Natural killer cell (primary cell): Measurements from ENCODE around the gene TXNL1. TPM values are rescaled to one million over a fixed set of nuclear protein-coding genes. Genes with fewer than 3 reads are reported as not detected.

Source experiments
- ATAC-seq, 3 donors: fragments of 150-1000 bp in 2 of 3; fragments of 200-7000 bp in 1 of 3; cut with Tn5 transposase; 1 replicate in 1 of 3; 2 replicates in 2 of 3; pipeline ENCODE4 v1.10.0; 2021; ENCODE audit warnings: mild to moderate bottlenecking in 2 of 3, moderate library complexity in 2 of 3
- DNase-seq, 2 donors: peaks; one replicate each; pipeline versions ENCODE4 v3.0.0 to v3.0.0-alpha.2; 2013 to 2021; ENCODE audit warnings: mixed read lengths in 1 of 2
- H3K27ac ChIP-seq: one replicate; pipeline ENCODE4 v1.5.1; 2013; ENCODE audit warnings: mild to moderate bottlenecking, low read length
- H3K27me3 ChIP-seq: one replicate; pipeline ENCODE4 v1.6.1; 2013; ENCODE audit warnings: low read length; ENCODE audit not compliant: control insufficient read depth, insufficient read depth
- H3K36me3 ChIP-seq: one replicate; pipeline ENCODE4 v1.6.1; 2013; ENCODE audit warnings: low read length; ENCODE audit not compliant: control insufficient read depth, insufficient read depth
- H3K4me1 ChIP-seq: one replicate; pipeline ENCODE4 v1.6.1; 2013; ENCODE audit warnings: low read length; ENCODE audit not compliant: control insufficient read depth, insufficient read depth
- H3K4me3 ChIP-seq: one replicate; pipeline ENCODE4 v1.5.1; 2013; ENCODE audit warnings: low read length
- H3K9me3 ChIP-seq: one replicate; pipeline ENCODE4 v1.6.1; 2013; ENCODE audit warnings: low read length; ENCODE audit not compliant: control insufficient read depth, insufficient read depth
- H3K27ac Mint-ChIP-seq, 2 donors: one replicate each; pipeline ENCODE4 v1.8.0; 2022; ENCODE audit warnings: mild to moderate bottlenecking in 2 of 2, mixed read lengths in 2 of 2, moderate library complexity in 1 of 2
- H3K27me3 Mint-ChIP-seq, 2 donors: one replicate each; pipeline ENCODE4 v1.8.0; 2022; ENCODE audit warnings: low read depth in 2 of 2, mixed read lengths in 2 of 2
- H3K36me3 Mint-ChIP-seq: one replicate; pipeline ENCODE4 v1.8.0; 2022; ENCODE audit warnings: mixed read lengths
- H3K4me1 Mint-ChIP-seq, 2 donors: one replicate each; pipeline ENCODE4 v1.8.0; 2022; ENCODE audit warnings: mixed read lengths in 2 of 2
- H3K4me3 Mint-ChIP-seq: one replicate; pipeline ENCODE4 v1.8.0; 2022; ENCODE audit warnings: mild to moderate bottlenecking, moderate library complexity, mixed read lengths
- H3K9me3 Mint-ChIP-seq, 2 donors: one replicate each; pipeline ENCODE4 v1.8.0; 2022; ENCODE audit warnings: mixed read lengths in 2 of 2
- CTCF ChIP-seq: fragments of 200-600 bp; IDR thresholded peaks from one replicate; pipeline ENCODE4 v1.8.0; 2022; ENCODE audit warnings: antibody characterized with exemption
- WGBS: methylation state at CpG from one replicate; pipeline ENCODE4 v1.1.7; 2013; ENCODE audit warnings: missing lambda C conversion rate; ENCODE audit not compliant: insufficient coverage; 5-methylcytosine and 5-hydroxymethylcytosine counted together
- intact Hi-C: fragments of 100-400 bp; cut with micrococcal nuclease; formaldehyde crosslinking; loops from one replicate; pipeline ENCODE4 v1.14.2; 2022
- total RNA-seq, 4 donors: library from RNA; stranded (reverse); fragments of 120-200 nt in 1 of 4; gene quantifications; one replicate each; pipeline versions ENCODE4 v1.2.3 to v1.2.4, GENCODE V29; 2013 to 2022

TXNL1 gene
- total RNA-seq, 3 donors from 2014 or later (not counting 1 experiment from before 2014, with no cell fraction given), result 43.2 to 44.8 (median 44.0) TPM

GRCh38 chr18:56645415-56646016 is 7.1 kb upstream of the TXNL1 start:
- peaks cover 12% of the 10 kb centered on the region for H3K4me1 ChIP-seq
- H3K9me3 ChIP-seq, result no peaks in the 10 kb centered on the region
- DNase-seq (peak in 1 of 2 donors; percentile 62), ATAC-seq (no peak)
- Mint-ChIP-seq H3K4me3 (no peak overlapping the region), H3K27ac (peak overlapping the region in 1 of 2 donors; percentile 83), H3K9me3 (no peaks in the 10 kb centered on the region), H3K36me3 (no peaks in the 10 kb centered on the region), H3K27me3 (no peaks in the 10 kb centered on the region), H3K4me1 (peaks cover 24 to 36% of the 10 kb centered on the region in 2 donors)
- no peak overlapping the region for H3K27ac ChIP-seq
- H3K27me3 ChIP-seq, result no peaks in the 10 kb centered on the region
- H3K36me3 ChIP-seq, result no peaks in the 10 kb centered on the region
- intact Hi-C loops, result no loop called here
- TF ChIP-seq CTCF, result peak; percentile 67
- H3K4me3 ChIP-seq, result no peak overlapping the region
- WGBS, result 50% methylated on average over 1 of the region's 5 CpGs

GRCh38 chr18:56643381-56643780 is 5.0 kb upstream of the TXNL1 start:
- Histone ChIP-seq H3K27ac (no peak overlapping the region), H3K4me3 (no peak overlapping the region), H3K27me3 (no peaks in the 10 kb centered on the region), H3K4me1 (peaks cover 18% of the 10 kb centered on the region), H3K36me3 (no peaks in the 10 kb centered on the region), H3K9me3 (no peaks in the 10 kb centered on the region)
- TF ChIP-seq CTCF, result no peak
- 100% methylated on average over 2 of the region's 3 CpGs for WGBS
- H3K27ac Mint-ChIP-seq, result no peak overlapping the region
- no peaks in the 10 kb centered on the region for H3K27me3 Mint-ChIP-seq
- no peak for ATAC-seq
- H3K9me3 Mint-ChIP-seq, result no peaks in the 10 kb centered on the region
- intact Hi-C loops, result no loop called here
- H3K36me3 Mint-ChIP-seq, result no peaks in the 10 kb centered on the region
- no peak overlapping the region for H3K4me3 Mint-ChIP-seq
- H3K4me1 Mint-ChIP-seq, result peaks cover 29 to 36% of the 10 kb centered on the region in 2 donors
- DNase-seq, result no peak

- no peak overlapping the region for H3K4me3 Mint-ChIP-seq
- H3K4me1 Mint-ChIP-seq, result peaks cover 29 to 36% of the 10 kb centered on the region in 2 donors
- no peaks in the 10 kb centered on the region for H3K27me3 ChIP-seq
- no peaks in the 10 kb centered on the region for H3K9me3 Mint-ChIP-seq
- intact Hi-C loops, result no loop called here
- TF ChIP-seq CTCF, result no peak
- no peaks in the 10 kb centered on the region for H3K36me3 Mint-ChIP-seq
- DNase-seq, result no peak
- WGBS, result 94% methylated on average over 8 of the region's 8 CpGs
- H3K36me3 ChIP-seq, result no peaks in the 10 kb centered on the region
- no peaks in the 10 kb centered on the region for H3K9me3 ChIP-seq
- no peak for ATAC-seq
- H3K27ac Mint-ChIP-seq, result no peak overlapping the region
- no peaks in the 10 kb centered on the region for H3K27me3 Mint-ChIP-seq
- H3K4me3 ChIP-seq, result no peak overlapping the region
- no peak overlapping the region for H3K27ac ChIP-seq
- peaks cover 14% of the 10 kb centered on the region for H3K4me1 ChIP-seq
Measured at GRCh38 chr18:56641714-56642337, 3.4 kb upstream of the TXNL1 start.
